IMR-90 (cell line): ENCODE results near the gene MEIS1. TPM values are rescaled to one million over a fixed set of nuclear protein-coding genes. Genes with fewer than 3 reads are reported as not detected.
"Not testable (repeated sequence)": the region's sequence is repeated elsewhere in the genome, so short reads cannot be mapped to it uniquely, and the experiment has no call there.

Experiments used
- ATAC-seq: fragments of 200-7000 bp; cut with Tn5 transposase; 2 replicates; pipeline ENCODE4 v1.9.1; 2020; ENCODE audit warnings: low read depth, mild to moderate bottlenecking, moderate library complexity
- BruUV-seq: library from RNA; stranded (reverse); fragments of 400-500 nt; replicated peaks from 2 replicates; lab custom pipeline; 2021; lab: Mats Ljungman, UMichigan
- CTCF ChIA-PET: fragments of 300-600 bp; formaldehyde crosslinking; extraction: SDS; loops from one replicate; lab custom pipeline; 2021; ENCODE audit warnings: antibody characterized with exemption; lab: Yijun Ruan, JAX
- POLR2A ChIA-PET: fragments of 300-600 bp; sonication (Branson Sonifier 250); formaldehyde crosslinking; loops from one replicate; lab custom pipeline; 2022; ENCODE audit warnings: antibody characterized with exemption; ENCODE audit not compliant: unreplicated experiment; lab: Charles Lee
- DNase-seq: peaks from one replicate; pipeline ENCODE4 v3.0.0; 2013
- H2AFZ ChIP-seq: replicated peaks from 2 replicates; pipeline ENCODE3; 2013; ENCODE audit warnings: low read length, mild to moderate bottlenecking; ENCODE audit not compliant: poor library complexity
- H2AK5ac ChIP-seq: 2 replicates; pipeline ENCODE4 v1.6.1; 2013; ENCODE audit warnings: low read depth, low read length, inconsistent platforms
- H2AK9ac ChIP-seq: replicated peaks from 2 replicates; pipeline ENCODE3; 2013; ENCODE audit warnings: mild to moderate bottlenecking, low read depth, low read length, moderate library complexity; ENCODE audit not compliant: poor library complexity
- H2BK120ac ChIP-seq: 2 replicates; pipeline ENCODE4 v1.6.1; 2013; ENCODE audit warnings: low read depth, low read length, inconsistent platforms
- H2BK15ac ChIP-seq: 3 replicates; pipeline ENCODE4 v1.6.1; 2013; ENCODE audit warnings: low read depth, low read length, inconsistent platforms
- H2BK20ac ChIP-seq: 2 replicates; pipeline ENCODE4 v1.6.1; 2013; ENCODE audit warnings: low read depth, mild to moderate bottlenecking, inconsistent platforms, low read length, moderate library complexity
- H2BK5ac ChIP-seq: 2 replicates; pipeline ENCODE4 v1.6.1; 2013; ENCODE audit warnings: mild to moderate bottlenecking, low read depth, low read length, inconsistent platforms; ENCODE audit not compliant: poor library complexity, severe bottlenecking
- H3K14ac ChIP-seq: replicated peaks from 2 replicates; pipeline ENCODE4 v1.6.1; 2013; ENCODE audit warnings: low read depth, low read length, inconsistent platforms
- H3K18ac ChIP-seq: 2 replicates; pipeline ENCODE4 v1.6.1; 2013; ENCODE audit warnings: low read depth, low read length, control low read depth
- H3K23ac ChIP-seq: 2 replicates; pipeline ENCODE4 v1.6.1; 2013; ENCODE audit warnings: low read depth, low read length, inconsistent platforms
- H3K27ac ChIP-seq: 2 replicates; pipeline ENCODE4 v1.5.1; 2013; ENCODE audit warnings: mild to moderate bottlenecking, control low read depth, low read length; ENCODE audit not compliant: insufficient read depth
- H3K27me3 ChIP-seq: 2 replicates; pipeline ENCODE4 v1.6.1; 2013; ENCODE audit warnings: low read length; ENCODE audit not compliant: control insufficient read depth, insufficient read depth
- H3K36me3 ChIP-seq: 2 replicates; pipeline ENCODE4 v1.6.1; 2013; ENCODE audit warnings: low read length, mixed read lengths; ENCODE audit not compliant: control insufficient read depth, insufficient read depth
- H3K4ac ChIP-seq: 2 replicates; pipeline ENCODE4 v1.6.1; 2013; ENCODE audit warnings: low read depth, low read length, inconsistent platforms
- H3K4me1 ChIP-seq: 2 replicates; pipeline ENCODE4 v1.6.1; 2013; ENCODE audit warnings: low read length, mixed read lengths; ENCODE audit not compliant: control insufficient read depth, insufficient read depth
- H3K4me2 ChIP-seq: 2 replicates; pipeline ENCODE4 v1.6.1; 2013; ENCODE audit warnings: low read depth, mild to moderate bottlenecking, control low read depth, low read length, moderate library complexity
- H3K4me3 ChIP-seq: 2 replicates; pipeline ENCODE4 v1.5.1; 2013; ENCODE audit warnings: low read depth, mild to moderate bottlenecking, control low read depth, low read length, moderate library complexity; ENCODE audit not compliant: insufficient read depth
- H3K56ac ChIP-seq: 2 replicates; pipeline ENCODE4 v1.6.1; 2013; ENCODE audit warnings: low read length, inconsistent platforms; ENCODE audit not compliant: insufficient read depth; ENCODE audit errors: extremely low read depth
- H3K79me1 ChIP-seq, 2 experiments: 2 replicates each; pipeline ENCODE4 v1.6.1; 2013; ENCODE audit warnings: low read length in 2 of 2, inconsistent platforms in 1 of 2, low read depth in 1 of 2
- H3K9ac ChIP-seq: 2 replicates; pipeline ENCODE4 v1.6.1; 2013; ENCODE audit warnings: low read depth, low read length, control low read depth
- H3K9me1 ChIP-seq: 2 replicates; pipeline ENCODE4 v1.6.1; 2013; ENCODE audit warnings: low read length, inconsistent platforms; ENCODE audit not compliant: insufficient read depth
- H3K9me3 ChIP-seq: 2 replicates; pipeline ENCODE4 v1.6.1; 2013; ENCODE audit warnings: low read length; ENCODE audit not compliant: control insufficient read depth, insufficient read depth
- H4K20me1 ChIP-seq: 2 replicates; pipeline ENCODE4 v1.6.1; 2013; ENCODE audit warnings: low read length, inconsistent platforms; ENCODE audit not compliant: insufficient read depth
- H4K5ac ChIP-seq: 2 replicates; pipeline ENCODE4 v1.6.1; 2013; ENCODE audit warnings: mild to moderate bottlenecking, low read depth, low read length, control low read depth
- H4K8ac ChIP-seq, 2 experiments: 2 replicates each; pipeline ENCODE4 v1.6.1; 2013; ENCODE audit warnings: low read depth in 2 of 2, low read length in 2 of 2, control low read depth in 1 of 2, inconsistent platforms in 1 of 2
- H4K91ac ChIP-seq: 2 replicates; pipeline ENCODE4 v1.6.1; 2013; ENCODE audit warnings: low read depth, low read length, inconsistent platforms; ENCODE audit not compliant: insufficient read depth
- CHD1 ChIP-seq: IDR thresholded peaks from 2 replicates; pipeline ENCODE4 v1.6.1; 2012; ENCODE audit warnings: low read depth, low read length, improper control_type of control experiment
- NFE2L2 ChIP-seq: fragments of 150-350 bp; IDR thresholded peaks from 2 replicates; pipeline ENCODE4 v1.6.1; 2016; ENCODE audit warnings: low read depth, mild to moderate bottlenecking, low read length
- POLR2A ChIP-seq: IDR thresholded peaks from 2 replicates; pipeline ENCODE4 v1.6.1; 2012; ENCODE audit warnings: mild to moderate bottlenecking, low read depth, low read length
- SMC3 ChIP-seq: fragments of 150-350 bp; IDR thresholded peaks from 2 replicates; pipeline ENCODE4 v1.6.1; 2016; ENCODE audit warnings: low read depth, mild to moderate bottlenecking, antibody characterized with exemption, low read length, moderate library complexity
- WGBS, 2 experiments: methylation state at CpG; one replicate each; pipeline versions ENCODE4 v1.1.5 to v1.1.7; 2013; ENCODE audit warnings: missing lambda C conversion rate in 2 of 2; ENCODE audit not compliant: insufficient read length in 1 of 2; ENCODE audit errors: extremely low coverage in 2 of 2; 5-methylcytosine and 5-hydroxymethylcytosine counted together
- dilution Hi-C: fragments of 300-500 bp; cut with HindIII; formaldehyde crosslinking; loops from one replicate; pipeline ENCODE4 v1.14.3; 2018; ENCODE audit warnings: low sequenced_read_pairs; ENCODE audit not compliant: unreplicated experiment
- in situ Hi-C: fragments of 300-500 bp; cut with MboI; formaldehyde crosslinking; loops from 3 replicates; pipeline ENCODE4 v1.14.3; 2019; ENCODE audit warnings: low sequenced_read_pairs, inconsistent platforms, mixed read lengths
- intact Hi-C: fragments of 100-400 bp; cut with micrococcal nuclease; formaldehyde crosslinking; loops from 2 replicates; pipeline ENCODE4 v1.10.0; 2022
- polyA plus RNA-seq, 3 experiments: library from polyadenylated mRNA; depleted of rRNA; stranded (reverse); fragments of >200 nt; gene quantifications; 2 replicates each; pipeline ENCODE4 v1.2.3, GENCODE V29; 2012; ENCODE audit warnings: low replicate concordance in 1 of 3
- total RNA-seq: library from RNA; depleted of rRNA; stranded (reverse); fragments of >200 nt; gene quantifications from 2 replicates; pipeline ENCODE4 v1.2.3, GENCODE V29; 2012
- TF ChIP-seq, protein P1 (sequence below): conservative IDR thresholded peaks from 2 replicates; pipeline ENCODE4 v1.5.1; 2012; ENCODE audit warnings: mild to moderate bottlenecking, low read depth, low read length, improper control_type of control experiment
- TF ChIP-seq, protein P2 (sequence below): fragments of 150-350 bp; IDR thresholded peaks from 2 replicates; pipeline ENCODE4 v1.6.1; 2017; ENCODE audit warnings: mild to moderate bottlenecking, antibody characterized with exemption, low read length, low read depth

Gene MEIS1
- total and polyA plus RNA-seq, 2 of the 4 experiments (the other 2 are of a cell fraction), result 54.4 to 157 TPM

DNA sequence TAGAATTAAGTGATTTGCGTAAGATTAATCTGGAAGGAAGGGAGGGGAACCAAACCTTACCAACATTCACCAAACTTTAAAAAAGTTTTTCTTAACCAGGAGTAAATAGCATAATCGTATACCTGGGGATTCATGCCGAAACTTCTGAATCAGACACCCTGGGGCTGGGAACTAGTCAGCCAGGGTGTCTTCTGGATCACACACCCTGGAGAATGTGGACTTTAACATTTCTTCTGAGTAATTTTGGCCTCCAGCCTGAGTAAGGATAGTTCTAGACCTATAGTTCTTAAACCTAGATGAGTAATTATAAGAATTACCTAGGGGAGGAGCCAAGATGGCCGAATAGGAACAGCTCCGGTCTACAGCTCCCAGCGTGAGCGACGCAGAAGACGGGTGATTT lies 44.1 kb upstream of the MEIS1 start:
- Histone ChIP-seq H4K91ac (no peak overlapping the region), H3K18ac (no peak overlapping the region), H3K27me3 (peaks cover 10% of the 10 kb centered on the region), H3K14ac (no peak overlapping the region), H4K20me1 (no peaks in the 10 kb centered on the region), H3K23ac (no peak overlapping the region), H3K9me3 (no peaks in the 10 kb centered on the region), H3K27ac (no peak overlapping the region), H2AK5ac (no peak overlapping the region), H2AK9ac (no peak overlapping the region), H2BK120ac (no peak overlapping the region), H3K4me1 (no peaks in the 10 kb centered on the region), H2BK15ac (no peak overlapping the region), H4K8ac (no peak overlapping the region), H4K5ac (no peak overlapping the region), H3K4me3 (no peak overlapping the region), H3K36me3 (no peaks in the 10 kb centered on the region), H3K4me2 (no peak overlapping the region), H3K9ac (no peak overlapping the region), H3K9me1 (no peaks in the 10 kb centered on the region), H2BK20ac (no peak overlapping the region), H3K4ac (no peak overlapping the region), H2BK5ac (no peak overlapping the region), H3K79me1 (no peaks in the 10 kb centered on the region), H3K56ac (no peak overlapping the region), H2AFZ (no peak overlapping the region)
- CTCF ChIA-PET, result no interaction called here
- intact Hi-C loops, result no loop called here
- no peak for ATAC-seq
- dilution Hi-C loops, result no loop called here
- TF ChIP-seq CHD1, result no peak
- TF ChIP-seq, protein P1, sequence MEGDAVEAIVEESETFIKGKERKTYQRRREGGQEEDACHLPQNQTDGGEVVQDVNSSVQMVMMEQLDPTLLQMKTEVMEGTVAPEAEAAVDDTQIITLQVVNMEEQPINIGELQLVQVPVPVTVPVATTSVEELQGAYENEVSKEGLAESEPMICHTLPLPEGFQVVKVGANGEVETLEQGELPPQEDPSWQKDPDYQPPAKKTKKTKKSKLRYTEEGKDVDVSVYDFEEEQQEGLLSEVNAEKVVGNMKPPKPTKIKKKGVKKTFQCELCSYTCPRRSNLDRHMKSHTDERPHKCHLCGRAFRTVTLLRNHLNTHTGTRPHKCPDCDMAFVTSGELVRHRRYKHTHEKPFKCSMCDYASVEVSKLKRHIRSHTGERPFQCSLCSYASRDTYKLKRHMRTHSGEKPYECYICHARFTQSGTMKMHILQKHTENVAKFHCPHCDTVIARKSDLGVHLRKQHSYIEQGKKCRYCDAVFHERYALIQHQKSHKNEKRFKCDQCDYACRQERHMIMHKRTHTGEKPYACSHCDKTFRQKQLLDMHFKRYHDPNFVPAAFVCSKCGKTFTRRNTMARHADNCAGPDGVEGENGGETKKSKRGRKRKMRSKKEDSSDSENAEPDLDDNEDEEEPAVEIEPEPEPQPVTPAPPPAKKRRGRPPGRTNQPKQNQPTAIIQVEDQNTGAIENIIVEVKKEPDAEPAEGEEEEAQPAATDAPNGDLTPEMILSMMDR, result no peak
- no peak for TF ChIP-seq NFE2L2
- TF ChIP-seq POLR2A, result no peak
- TF ChIP-seq SMC3, result no peak
- TF ChIP-seq, protein P2, sequence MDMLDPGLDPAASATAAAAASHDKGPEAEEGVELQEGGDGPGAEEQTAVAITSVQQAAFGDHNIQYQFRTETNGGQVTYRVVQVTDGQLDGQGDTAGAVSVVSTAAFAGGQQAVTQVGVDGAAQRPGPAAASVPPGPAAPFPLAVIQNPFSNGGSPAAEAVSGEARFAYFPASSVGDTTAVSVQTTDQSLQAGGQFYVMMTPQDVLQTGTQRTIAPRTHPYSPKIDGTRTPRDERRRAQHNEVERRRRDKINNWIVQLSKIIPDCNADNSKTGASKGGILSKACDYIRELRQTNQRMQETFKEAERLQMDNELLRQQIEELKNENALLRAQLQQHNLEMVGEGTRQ, result no peak
- BruUV-seq, result no TSS peak
- no peak for DNase-seq
- POLR2A ChIA-PET, result no interaction called here
- no CpG with 5 or more reads among the region's 9 CpGs for WGBS, 2 experiments
- in situ Hi-C loops, result no loop called here

DNA sequence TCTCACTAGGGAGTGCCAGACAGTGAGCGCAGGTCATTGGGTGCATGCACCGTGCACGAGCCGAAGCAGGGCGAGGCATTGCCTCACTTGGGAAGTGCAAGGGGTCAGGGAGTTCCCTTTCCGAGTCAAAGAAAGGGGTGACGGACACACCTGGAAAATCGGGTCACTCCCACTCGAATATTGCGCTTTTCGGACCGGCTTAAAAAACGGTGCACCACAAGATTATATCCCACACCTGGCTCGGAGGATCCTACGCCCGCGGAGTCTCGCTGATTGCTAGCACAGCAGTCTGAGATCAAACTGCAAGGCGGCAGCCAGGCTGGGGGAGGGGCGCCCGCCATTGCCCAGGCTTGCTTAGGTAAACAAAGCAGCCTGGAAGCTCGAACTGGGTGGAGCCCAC lies 43.7 kb upstream of the MEIS1 start:
- H2AK5ac ChIP-seq, H2AFZ ChIP-seq, H3K4me1 ChIP-seq, POLR2A ChIA-PET, H3K4me3 ChIP-seq, H3K9me1 ChIP-seq, CTCF ChIA-PET, H3K36me3 ChIP-seq, H2BK5ac ChIP-seq, H3K23ac ChIP-seq, H3K79me1 ChIP-seq, H3K4ac ChIP-seq, H2AK9ac ChIP-seq, H2BK20ac ChIP-seq, H3K9me3 ChIP-seq, H4K8ac ChIP-seq, intact Hi-C loops, DNase-seq, H3K56ac ChIP-seq, H3K14ac ChIP-seq, H4K91ac ChIP-seq, ATAC-seq, H3K27ac ChIP-seq, in situ Hi-C loops, H2BK15ac ChIP-seq, H3K18ac ChIP-seq, dilution Hi-C loops, BruUV-seq, H4K20me1 ChIP-seq, H2BK120ac ChIP-seq, H3K27me3 ChIP-seq, H3K4me2 ChIP-seq, H4K5ac ChIP-seq, H3K9ac ChIP-seq: not testable (repeated sequence)
- no CpG with 5 or more reads among the region's 22 CpGs for WGBS, 2 experiments
